HFFc6 (cell line): ENCODE measurements around the gene LY86. TPM values are rescaled to one million over a fixed set of nuclear protein-coding genes. Genes with fewer than 3 reads are reported as not detected.
A peak's percentile ranks its signal among the peaks of the same experiment; 100 is the strongest.

Experiments
- DNase-seq: peaks from one replicate; pipeline ENCODE4 v3.0.0-alpha.2; 2018
- H3K27ac Mint-ChIP-seq: 2 replicates; pipeline ENCODE4 v1.8.0; 2020; ENCODE audit warnings: mild to moderate bottlenecking, mixed read lengths
- H3K27me3 Mint-ChIP-seq: 2 replicates; pipeline ENCODE4 v1.8.0; 2021; ENCODE audit warnings: mild to moderate bottlenecking, moderate library complexity, mixed read lengths; ENCODE audit not compliant: insufficient read depth
- H3K36me3 Mint-ChIP-seq: 2 replicates; pipeline ENCODE4 v1.8.0; 2021; ENCODE audit warnings: low read depth, mixed read lengths
- H3K4me1 Mint-ChIP-seq: 2 replicates; pipeline ENCODE4 v1.8.0; 2020; ENCODE audit warnings: low read depth, mixed read lengths
- H3K4me3 Mint-ChIP-seq: 2 replicates; pipeline ENCODE4 v1.8.0; 2020; ENCODE audit warnings: mild to moderate bottlenecking, moderate library complexity, mixed read lengths
- H3K9me3 Mint-ChIP-seq: 2 replicates; pipeline ENCODE4 v1.8.0; 2020; ENCODE audit warnings: mild to moderate bottlenecking, mixed read lengths
- CTCF ChIP-seq: fragments of 200-600 bp; sonication (generic); IDR thresholded peaks from 2 replicates; pipeline ENCODE4 v1.5.0; 2021; ENCODE audit warnings: antibody characterized with exemption, mild to moderate bottlenecking
- total RNA-seq, 6 experiments: library from RNA; stranded (reverse); fragmentation: NEBNext Ultra II Directional; extraction: Animal tissue kit (Norgen Biotek cat#: 25700); gene quantifications; 2 replicates in 1 of 6; 3 replicates in 5 of 6; pipeline ENCODE4 v1.2.3, GENCODE V29; 2021

The LY86 gene
- total RNA-seq, 6 experiments from 2014 or later: not detected

GRCh38 chr6:6686748-6687601 lies 98.5 kb downstream of the LY86 start:
- Mint-ChIP-seq H3K27ac (no peak overlapping the region), H3K4me3 (no peak overlapping the region), H3K36me3 (no peaks in the 10 kb centered on the region), H3K27me3 (peaks cover 10% of the 10 kb centered on the region), H3K9me3 (no peaks in the 10 kb centered on the region; the same call in 1 of the 2 replicates), H3K4me1 (peaks cover 19% of the 10 kb centered on the region)
- DNase-seq: peak; percentile 12
- TF ChIP-seq CTCF: no peak

GRCh38 chr6:6688283-6688682 lies 99.8 kb downstream of the LY86 start:
- H3K36me3 Mint-ChIP-seq: no peaks in the 10 kb centered on the region
- TF ChIP-seq CTCF: no peak
- peaks cover 19% of the 10 kb centered on the region for H3K4me1 Mint-ChIP-seq
- H3K9me3 Mint-ChIP-seq: no peaks in the 10 kb centered on the region; the same call in 1 of the 2 replicates
- no peak overlapping the region for H3K4me3 Mint-ChIP-seq
- H3K27ac Mint-ChIP-seq: no peak overlapping the region
- no peak for DNase-seq
- peaks cover 8% of the 10 kb centered on the region for H3K27me3 Mint-ChIP-seq

- no peak overlapping the region for H3K4me3 Mint-ChIP-seq
- H3K4me1 Mint-ChIP-seq: peaks cover 19% of the 10 kb centered on the region
- no peak overlapping the region; the same call in 1 of the 2 replicates for H3K27ac Mint-ChIP-seq
- no peak for DNase-seq
- H3K9me3 Mint-ChIP-seq: no peaks in the 10 kb centered on the region; the same call in 1 of the 2 replicates
- H3K27me3 Mint-ChIP-seq: peaks cover 4% of the 10 kb centered on the region
- TF ChIP-seq CTCF: no peak
- H3K36me3 Mint-ChIP-seq: no peaks in the 10 kb centered on the region
Measured at GRCh38 chr6:6688951-6689350, 100.4 kb downstream of the LY86 start.

- Mint-ChIP-seq H3K27ac (peak overlapping the region; percentile 51; the same call in 1 of the 2 replicates), H3K36me3 (no peaks in the 10 kb centered on the region), H3K9me3 (no peaks in the 10 kb centered on the region; the same call in 1 of the 2 replicates), H3K4me1 (peaks cover 19% of the 10 kb centered on the region), H3K27me3 (peaks cover 4% of the 10 kb centered on the region), H3K4me3 (no peak overlapping the region)
- no peak for TF ChIP-seq CTCF
- peak; percentile 8 for DNase-seq
Measured at GRCh38 chr6:6689400-6690143, 101.1 kb downstream of the LY86 start.

- Mint-ChIP-seq H3K4me1 (peaks cover 19% of the 10 kb centered on the region), H3K9me3 (no peaks in the 10 kb centered on the region; the same call in 1 of the 2 replicates), H3K27ac (peak overlapping the region; percentile 51; the same call in 1 of the 2 replicates), H3K36me3 (no peaks in the 10 kb centered on the region), H3K4me3 (no peak overlapping the region), H3K27me3 (peaks cover 4% of the 10 kb centered on the region)
- no peak for TF ChIP-seq CTCF
- no peak for DNase-seq
Measured at GRCh38 chr6:6690144-6690483, 101.6 kb downstream of the LY86 start.
